Stimulated activated CD4-positive, alpha-beta T cell treated with anti-CD3 and anti-CD28 coated beads, Interleukin-4, amount 100 ng/mL, for 1 hour (primary cell): ENCODE results near the gene TTC24.
"Not testable (repeated sequence)": the region's sequence is repeated elsewhere in the genome, so short reads cannot be mapped to it uniquely, and the experiment has no call there.

Source experiments
- DNase-seq: peaks from one replicate; pipeline ENCODE4 v3.0.0-alpha.2; 2020

Gene TTC24

DNA sequence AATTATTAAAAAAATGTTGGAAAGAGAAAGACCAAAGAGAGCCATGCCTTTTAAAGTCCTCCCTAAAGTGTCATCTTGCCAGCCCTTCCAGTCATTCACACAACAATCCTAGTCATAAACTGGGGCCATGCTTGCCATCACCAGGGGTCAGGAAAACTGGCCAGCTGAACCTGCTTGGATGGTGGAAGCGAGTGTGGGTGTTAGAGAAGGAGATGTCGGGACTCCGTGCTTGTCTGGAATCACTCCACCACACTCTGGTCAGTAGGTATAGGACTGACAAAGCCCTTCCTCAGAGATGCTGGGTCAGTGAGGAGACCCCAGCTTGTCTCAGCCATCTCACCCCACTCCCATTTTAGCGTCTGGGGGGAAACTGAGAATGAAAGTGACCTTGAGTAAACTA is 36.4 kb downstream of the TTC24 start:
- no peak for DNase-seq

DNA sequence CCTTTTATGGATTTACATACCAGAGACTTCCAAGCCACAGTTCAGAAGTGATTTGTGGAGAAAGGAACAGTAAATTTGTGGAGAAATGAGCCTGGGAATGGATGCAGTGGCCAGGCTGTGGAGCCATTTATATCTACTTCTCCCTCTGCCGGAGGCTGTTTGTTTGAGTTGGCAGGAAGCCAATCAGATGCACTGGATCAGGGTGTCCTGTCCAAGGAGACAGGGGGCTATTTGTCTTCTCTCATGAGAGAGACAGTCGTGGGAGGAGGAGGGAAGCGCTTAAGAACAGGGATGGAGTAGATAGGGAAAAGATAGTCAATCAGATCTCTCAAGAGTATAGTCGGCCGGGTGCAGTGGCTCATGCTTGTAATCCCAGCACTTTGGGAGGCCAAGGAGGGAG is 36.9 kb downstream of the TTC24 start:
- DNase-seq: no peak

DNA sequence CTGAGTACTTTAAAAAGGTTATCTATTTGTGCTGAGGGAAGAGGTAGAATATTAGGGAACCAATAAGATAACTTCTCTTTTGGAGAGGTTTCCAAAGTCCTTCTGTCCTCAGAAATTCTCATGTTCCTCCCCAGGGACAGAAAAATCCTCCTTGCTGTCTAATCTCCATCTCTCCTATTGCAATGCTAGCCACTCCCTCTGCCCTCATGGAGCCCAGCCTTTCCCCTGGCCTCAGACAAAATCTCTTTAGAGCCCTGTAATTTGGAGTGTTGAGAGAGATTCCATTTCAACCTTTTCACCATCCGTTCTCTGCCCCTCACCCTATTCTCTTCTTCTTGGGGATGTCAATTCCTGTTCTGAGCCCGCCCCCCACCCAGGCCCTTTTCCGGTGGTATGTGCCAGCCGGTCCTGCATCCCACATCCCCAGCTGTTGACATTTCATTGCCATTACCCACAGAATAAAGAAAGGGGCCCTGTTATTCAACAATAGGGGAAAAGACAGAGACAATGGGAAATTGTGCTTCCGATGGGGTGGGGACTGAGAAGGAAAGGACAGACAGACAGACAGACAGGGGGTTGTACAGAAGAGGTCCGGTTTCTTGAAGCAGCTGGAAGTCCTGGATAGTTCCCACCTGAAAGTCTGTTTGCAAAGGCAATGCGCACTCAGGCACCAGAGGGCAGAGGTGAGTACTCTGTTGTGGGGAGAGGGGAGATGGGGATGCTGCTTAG is 39.5 kb downstream of the TTC24 start, which contains the start of gene HAPLN2:
HAPLN2 (plus strand) TSS at position 563 of the 729 bp plus-strand sequence. CDS start 4,076 bp downstream, outside the sequence.
- peak; percentile 40 for DNase-seq

DNA sequence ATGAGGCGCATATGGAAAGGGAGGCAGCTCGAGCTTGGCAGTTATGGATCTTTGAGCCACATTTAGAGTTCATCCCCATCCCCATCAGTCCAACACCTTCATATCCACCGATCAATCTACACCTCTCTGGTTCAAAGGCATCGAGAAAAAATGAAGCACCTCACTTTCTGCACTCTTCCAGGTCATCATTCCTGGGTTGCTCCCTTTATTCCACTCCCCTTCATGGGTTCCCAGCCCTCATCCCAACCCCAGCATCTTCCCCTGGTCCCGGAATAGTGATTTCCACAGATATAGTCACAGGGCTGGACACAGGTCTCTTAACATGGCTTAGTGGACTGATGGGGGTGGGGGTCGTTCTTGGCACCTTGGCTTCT is 40.0 kb downstream of the TTC24 start:
- DNase-seq: no peak

DNA sequence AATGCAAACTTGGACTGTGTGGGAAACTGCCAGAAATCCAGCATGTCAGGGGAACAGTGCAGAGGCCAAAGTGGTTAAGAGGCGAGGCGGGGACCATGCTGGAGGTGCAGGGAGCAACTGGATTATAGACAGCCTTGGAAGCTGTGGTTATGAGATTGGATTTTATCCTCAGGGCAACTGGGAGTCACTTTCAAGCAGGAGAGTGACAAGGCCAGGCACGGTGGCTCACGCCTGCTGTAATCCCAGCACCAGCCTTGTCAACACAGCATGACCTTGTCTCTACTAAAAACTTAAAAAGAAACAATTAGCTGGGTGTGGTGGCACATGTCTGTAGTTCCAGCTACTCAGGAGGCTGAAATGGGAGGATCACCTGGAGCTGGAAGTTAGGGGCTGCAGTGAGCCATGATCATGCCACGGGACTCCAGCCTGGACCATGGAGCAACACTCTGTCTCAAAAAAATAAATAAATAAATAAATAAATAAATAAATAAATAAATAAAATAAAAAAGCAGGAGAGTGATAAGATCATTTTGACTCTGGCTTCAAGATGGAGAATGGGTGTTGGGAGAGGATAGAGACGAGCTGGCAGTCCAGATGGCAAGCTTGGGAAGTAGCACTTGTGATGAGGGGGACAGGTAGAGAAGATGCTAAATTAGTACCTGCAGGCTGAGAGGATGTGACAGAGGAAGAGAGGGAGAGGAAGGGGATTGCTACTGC is 43.2 kb downstream of the TTC24 start:
- no peak for DNase-seq

DNA sequence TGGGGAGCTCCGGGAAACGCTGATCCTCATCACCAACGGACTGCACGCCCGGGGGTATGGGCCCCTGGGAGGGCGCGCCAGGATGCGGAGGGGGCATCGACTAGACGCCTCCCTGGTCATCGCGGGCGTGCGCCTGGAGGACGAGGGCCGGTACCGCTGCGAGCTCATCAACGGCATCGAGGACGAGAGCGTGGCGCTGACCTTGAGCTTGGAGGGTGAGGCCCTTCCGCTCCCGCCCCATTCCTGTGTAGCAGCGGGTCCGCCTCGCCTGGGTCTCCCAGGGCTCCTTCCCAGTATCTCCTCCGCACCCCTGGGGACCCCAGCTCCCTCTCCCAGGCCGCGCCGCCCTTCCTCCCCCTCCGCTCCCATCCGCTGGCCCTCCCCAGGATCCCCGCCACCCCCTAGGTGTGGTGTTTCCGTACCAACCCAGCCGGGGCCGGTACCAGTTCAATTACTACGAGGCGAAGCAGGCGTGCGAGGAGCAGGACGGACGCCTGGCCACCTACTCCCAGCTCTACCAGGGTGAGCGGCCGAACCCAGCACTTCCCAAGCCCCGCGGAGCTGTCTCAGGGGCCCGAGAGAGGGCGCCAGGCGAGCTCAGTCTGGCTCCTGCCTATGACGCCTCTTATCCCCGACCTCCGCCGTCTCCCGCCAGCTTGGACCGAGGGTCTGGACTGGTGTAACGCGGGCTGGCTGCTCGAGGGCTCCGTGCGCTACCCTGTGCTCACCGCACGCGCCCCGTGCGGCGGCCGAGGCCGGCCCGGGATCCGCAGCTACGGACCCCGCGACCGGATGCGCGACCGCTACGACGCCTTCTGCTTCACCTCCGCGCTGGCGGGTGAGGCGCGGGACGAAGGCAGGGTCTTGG is 44.7 kb downstream of the TTC24 start:
- peak; percentile 54 for DNase-seq

DNA sequence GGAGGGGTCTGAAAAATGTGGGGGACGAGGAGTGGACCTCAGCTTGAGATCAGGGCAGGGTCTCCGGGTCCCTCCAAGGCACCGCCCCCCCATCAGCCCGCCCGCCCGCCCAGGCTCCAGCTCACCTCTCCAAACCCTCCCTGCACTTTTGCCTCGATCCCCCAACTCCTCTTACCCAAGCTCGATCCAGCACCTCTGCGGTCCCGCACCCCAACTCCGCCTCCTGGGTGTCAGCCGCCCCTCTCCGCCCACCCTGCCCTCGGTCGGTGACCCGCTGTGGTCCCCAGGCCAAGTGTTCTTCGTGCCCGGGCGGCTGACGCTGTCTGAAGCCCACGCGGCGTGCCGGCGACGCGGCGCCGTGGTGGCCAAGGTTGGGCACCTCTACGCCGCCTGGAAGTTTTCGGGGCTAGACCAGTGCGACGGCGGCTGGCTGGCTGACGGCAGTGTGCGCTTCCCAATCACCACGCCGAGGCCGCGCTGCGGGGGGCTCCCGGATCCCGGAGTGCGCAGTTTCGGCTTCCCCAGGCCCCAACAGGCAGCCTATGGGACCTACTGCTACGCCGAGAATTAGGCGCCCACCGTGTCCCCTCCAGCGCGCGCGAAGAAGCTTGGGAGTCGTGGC is 45.4 kb downstream of the TTC24 start:
- no peak for DNase-seq

DNA sequence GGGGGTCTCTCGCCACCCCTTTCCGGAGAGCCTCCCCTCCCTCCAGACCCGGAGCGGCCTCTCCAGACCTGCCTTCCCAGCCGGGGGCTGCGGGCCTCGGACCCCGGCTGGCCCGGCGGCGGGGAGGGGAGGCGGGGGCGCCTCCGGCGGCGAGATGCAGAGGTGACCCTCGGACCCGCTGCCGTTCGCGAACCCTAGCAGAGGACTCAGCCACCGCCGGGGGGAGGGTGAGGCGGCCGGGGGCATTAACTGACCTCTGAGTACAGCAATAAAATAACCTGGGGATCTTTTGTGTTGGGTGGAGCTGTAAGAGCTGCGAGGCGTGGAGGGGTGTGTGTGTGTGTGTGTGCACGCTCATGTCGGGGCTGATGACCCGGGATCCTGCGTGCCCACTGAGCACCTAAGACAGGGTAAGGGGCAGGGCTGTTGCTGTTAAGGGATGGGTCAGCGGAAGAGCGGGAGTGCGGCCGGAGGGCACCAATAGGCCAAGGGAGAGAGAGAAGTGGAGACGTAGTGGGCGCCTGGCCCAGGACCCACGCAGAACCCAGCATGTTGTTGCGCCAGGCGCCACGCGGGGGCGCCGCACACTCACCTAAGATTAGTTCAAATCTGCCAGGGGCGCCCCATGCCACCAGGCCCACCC is 46.0 kb downstream of the TTC24 start:
- peak; percentile 77 for DNase-seq

DNA sequence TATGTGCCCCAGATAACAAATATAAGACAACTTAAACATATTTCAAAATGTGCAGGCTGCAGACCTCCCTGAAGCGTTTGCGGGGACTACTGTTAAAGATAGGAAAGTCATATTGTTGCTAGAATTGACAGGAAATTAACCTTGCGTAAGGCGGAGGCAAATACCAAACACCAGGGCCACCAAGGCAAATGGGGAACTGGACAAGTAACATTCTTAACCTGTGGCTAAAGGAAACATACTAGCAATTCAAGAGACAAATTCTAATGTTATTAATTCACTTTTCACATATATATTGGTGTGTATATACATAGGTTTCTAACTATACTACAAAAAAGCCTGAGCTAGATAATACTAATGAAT is 46.5 kb downstream of the TTC24 start:
- no peak for DNase-seq

DNA sequence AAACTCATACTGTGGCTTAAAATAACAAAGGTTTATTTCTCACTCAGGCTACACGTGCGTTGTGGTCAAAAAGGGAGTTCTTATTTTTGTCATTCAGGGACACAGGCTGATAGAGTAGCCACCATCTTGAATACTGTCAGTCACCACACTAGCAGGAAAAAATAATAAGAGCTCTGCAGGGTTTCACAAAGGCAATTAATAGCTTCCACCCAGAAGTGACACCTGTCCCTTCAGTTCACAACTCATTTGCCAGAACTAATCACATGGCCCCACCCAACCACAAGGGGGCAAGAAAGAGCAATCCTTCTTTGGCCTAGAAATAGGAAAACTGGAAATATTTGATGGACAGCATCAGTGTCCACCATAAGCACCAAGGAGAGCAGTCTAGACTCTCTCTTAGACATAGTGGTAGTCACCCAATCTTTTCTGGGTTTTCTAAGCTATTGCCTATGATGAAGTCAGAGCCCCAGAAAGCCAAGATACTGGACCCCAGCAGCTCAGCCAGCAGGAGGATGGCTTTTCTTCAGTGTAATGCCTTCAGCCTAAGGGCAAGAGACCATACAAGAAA is 47.9 kb downstream of the TTC24 start:
- DNase-seq: peak; percentile 23

DNA sequence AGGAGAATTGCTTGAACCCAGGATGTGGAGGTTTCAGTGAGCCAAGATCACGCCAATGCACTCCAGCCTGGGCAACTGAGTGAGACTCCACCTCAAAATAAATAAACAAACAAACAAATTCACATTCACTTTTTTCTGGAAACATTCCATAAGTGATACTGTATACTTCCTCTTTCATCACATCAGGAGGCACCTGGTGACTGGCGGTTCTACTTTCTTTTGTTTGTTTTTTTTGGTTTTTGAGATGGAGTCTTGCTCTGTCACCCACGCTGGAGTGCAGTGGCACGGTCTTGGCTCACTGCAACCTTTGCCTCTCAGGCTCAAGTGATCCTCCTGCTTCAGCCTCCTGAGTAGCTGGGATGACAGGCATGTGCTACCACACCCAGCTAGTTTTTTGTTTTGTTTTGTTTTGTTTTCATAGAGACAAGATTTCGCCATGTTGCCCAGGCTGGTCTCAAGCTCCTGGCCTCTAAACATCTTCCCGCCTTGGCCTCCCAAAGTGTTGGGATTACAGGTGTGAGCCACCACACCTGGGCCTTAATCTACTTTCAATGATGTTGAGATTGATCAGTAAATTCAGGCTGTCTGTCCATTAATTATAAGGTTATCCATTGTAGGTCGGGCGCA is 50.4 kb downstream of the TTC24 start:
- DNase-seq: no peak

DNA sequence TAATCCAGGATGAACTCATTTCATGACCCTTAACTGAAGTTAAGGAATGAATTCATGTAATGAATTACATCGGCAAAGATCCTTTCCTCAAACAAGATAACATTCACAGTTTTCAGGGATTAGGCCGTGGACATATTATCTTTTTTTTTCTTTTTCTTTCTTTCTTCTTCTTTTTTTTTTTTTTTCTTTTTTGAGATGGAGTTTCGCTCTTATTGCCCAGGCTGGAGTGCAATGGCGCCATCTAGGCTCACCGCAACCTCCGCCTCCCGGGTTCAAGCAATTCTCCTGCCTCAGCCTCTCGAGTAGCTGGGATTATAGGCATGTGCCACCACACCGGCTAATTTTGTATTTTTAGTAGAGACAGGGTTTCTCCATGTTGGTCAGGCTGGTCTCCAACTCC is 51.6 kb downstream of the TTC24 start:
- DNase-seq: not testable (repeated sequence)

DNA sequence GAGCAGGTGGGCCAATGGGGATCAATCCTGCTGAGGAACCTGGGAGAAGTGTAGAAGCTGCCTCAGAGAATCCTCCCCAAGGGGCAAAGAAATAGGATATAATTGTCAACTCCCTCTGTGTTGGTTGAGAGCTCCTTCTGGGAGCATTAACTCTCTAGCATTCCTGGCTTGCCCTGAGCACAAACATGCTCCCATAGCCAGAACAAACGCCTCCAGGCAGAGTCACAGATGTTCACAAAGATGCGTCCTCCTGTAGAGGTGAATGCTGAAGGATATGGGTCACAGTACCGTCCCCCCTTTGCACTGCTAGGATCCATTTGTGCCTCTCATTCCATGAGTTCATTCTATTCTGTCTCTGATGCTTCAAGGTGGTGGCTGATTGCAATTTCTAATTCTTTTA is 52.8 kb downstream of the TTC24 start:
- DNase-seq: no peak
